ENCODE measurements around the gene KRTAP21-2.
"Not testable (repeated sequence)": the region's sequence is repeated elsewhere in the genome, so short reads cannot be mapped to it uniquely, and the experiment has no call there.

Gene KRTAP21-2
- 0 to 0.33 (median 0) reads per million in 17 experiments for total RNA-seq

DNA sequence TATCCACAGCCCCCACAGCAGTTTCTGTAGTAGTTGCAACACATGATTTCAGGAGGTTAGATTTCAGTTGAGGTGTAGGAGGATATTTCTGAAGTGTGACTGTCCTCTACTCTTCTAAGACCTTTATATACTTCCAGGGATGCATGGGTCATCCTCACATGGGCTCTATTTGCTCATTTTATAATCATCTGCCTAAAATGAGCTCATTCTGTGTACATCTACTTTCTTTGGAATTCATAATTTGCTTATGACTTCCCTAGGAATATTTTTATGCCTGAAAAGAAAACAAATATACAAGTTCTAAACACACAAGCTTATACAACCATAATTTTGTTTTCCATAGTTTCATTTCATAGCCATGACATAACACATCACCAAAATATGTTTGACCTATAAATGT lies at the start of gene KRTAP21-2:
TSS of gene KRTAP21-2 (minus strand) at position 101 of the 400 bp plus-strand sequence. CDS start at position 44, 57 bp downstream.
- DNase-seq = no peak

- no peak for DNase-seq
These were observed 46.7 kb upstream of the KRTAP21-2 start for GRCh38 chr21:30793581-30794314.

DNA sequence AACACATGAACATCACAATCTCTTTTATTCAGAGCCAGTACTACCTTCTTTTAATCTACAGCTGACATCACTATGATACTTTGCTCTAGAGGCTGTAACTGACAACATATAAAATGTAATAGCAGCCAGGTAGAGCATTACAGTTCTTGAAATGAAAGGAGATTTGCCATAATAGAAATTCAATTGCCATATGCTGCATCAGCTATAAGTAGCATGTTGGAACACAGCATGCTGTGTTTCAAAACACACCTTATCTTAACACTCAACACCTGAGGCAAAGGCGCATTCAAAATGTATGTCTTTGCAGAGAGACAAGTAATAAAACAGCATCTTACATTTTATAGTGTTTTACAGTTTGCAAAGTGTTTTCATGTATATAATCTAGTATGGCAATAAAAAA lies 32.2 kb upstream of the KRTAP21-2 start:
- DNase-seq = no peak

GRCh38 chr21:30769724-30770431 lies 22.8 kb upstream of the KRTAP21-2 start:
- no peak for DNase-seq

- DNase-seq = no peak
These were observed 13.7 kb upstream of the KRTAP21-2 start for GRCh38 chr21:30760776-30761175.

- DNase-seq = no peak
These were observed 11.2 kb upstream of the KRTAP21-2 start for GRCh38 chr21:30758306-30758705.

DNA sequence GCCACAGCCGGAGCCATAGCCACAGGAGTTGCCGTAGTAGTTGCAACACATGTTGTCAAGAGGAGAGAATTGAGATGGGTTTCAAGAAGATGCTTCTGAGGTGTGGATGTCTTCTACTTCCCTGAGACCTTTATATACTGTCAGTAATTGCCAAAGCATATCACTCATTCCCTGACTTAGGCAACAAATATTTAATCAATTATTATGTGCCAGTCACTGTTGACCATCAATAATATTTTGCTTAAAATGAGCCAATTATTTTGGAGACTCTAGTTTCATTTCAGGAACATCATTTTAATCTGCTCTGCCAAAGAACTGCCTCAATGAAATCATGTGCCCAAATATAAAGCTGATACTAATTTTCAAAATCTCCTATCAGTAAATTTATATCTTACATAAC lies 8.3 kb upstream of the KRTAP21-2 start, which contains the start of gene KRTAP21-1:
TSS of gene KRTAP21-1 (minus strand) at position 101 of the 400 bp plus-strand sequence. CDS start at position 51, 50 bp downstream.
- not testable (repeated sequence) for DNase-seq

DNA sequence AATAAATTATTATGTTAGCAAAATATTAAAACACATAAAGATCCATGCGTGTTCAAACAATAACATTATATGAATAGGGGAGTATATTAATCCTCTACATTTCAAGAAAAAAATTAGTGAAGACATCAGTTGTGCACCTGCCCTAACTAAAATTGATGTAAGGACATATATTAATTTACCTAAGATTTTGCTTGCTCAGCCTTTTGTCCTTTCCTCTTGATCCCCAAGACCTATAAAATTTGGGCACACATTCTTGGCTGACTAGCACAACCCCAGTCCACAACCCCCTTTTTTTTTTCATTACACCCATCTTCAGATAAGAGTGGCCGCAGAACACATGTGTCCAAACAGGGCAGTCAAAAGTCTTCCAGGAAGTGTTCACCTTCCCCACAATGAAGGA lies 6.6 kb downstream of the KRTAP21-2 start:
- DNase-seq = no peak

DNA sequence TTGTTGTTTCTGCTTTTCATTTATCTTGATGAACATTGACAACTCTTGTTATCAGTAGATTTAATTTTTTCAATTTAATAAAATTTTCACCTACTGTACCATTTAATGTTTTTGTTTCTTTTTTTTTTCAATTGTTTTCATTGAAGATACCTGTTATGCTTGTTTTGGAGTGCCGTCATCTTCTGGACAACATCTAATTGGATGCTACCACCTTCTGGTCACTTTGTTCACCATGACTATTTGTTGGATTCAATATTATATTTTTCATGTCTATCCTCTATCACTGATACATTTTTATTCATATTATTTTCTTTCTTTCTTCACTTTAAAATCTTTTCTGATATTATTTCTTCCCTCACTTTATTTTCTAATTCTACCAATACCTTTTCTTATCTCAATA lies 14.0 kb downstream of the KRTAP21-2 start:
- no peak for DNase-seq

DNA sequence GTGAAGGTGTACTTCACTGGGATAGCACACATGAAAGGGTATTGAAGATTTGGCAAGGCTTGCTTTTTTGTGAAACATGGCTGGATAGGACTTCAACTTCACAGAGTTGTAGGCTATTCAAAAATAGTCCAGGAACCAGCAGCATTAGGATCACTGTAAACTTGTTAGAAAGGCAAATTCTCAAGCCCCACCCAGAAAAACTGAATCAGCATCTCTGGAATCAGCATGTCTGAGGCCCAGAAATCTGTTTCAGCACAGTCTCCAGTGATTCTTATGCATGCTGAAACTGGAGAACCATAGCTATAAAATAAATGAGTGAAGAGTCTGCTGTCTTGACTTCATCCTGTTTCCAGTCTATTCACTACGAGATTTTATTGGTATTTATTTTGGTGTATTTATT lies 20.3 kb downstream of the KRTAP21-2 start:
- DNase-seq = no peak

GRCh38 chr21:30719401-30719800 lies 27.7 kb downstream of the KRTAP21-2 start:
- DNase-seq = no peak

- DNase-seq = no peak
These were observed 28.7 kb downstream of the KRTAP21-2 start, which contains the start of gene KRTAP21-3 for GRCh38 chr21:30718239-30718909. Gene KRTAP21-3 (minus strand): TSS chr21:30718777. CDS start chr21:30718759, 18 bp downstream.

GRCh38 chr21:30717105-30717504 lies 30.0 kb downstream of the KRTAP21-2 start:
- DNase-seq = no peak

GRCh38 chr21:30714946-30715345 lies 32.1 kb downstream of the KRTAP21-2 start:
- DNase-seq = no peak

- DNase-seq = no peak
These were observed 32.6 kb downstream of the KRTAP21-2 start for GRCh38 chr21:30714456-30714855.

DNA sequence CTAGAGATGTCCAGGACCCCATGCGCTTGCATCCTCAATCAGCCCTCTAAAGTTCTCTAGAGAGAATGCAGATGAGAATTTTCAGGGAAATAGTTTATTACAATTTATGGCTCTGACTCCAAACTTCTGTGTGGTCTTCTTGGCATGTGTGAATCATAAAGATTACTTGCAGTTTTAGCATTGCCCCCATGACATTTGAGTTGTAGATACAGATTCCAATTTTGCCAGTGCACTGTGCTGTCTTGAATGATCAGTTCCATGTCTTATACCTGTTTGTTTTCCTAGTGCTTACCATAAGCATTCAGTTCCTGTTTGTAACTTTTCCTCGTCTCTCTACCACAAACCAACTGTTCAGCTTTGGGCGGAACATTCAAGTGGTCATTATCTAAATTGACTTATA lies 33.3 kb downstream of the KRTAP21-2 start:
- DNase-seq = no peak

- no peak for DNase-seq
These were observed 36.6 kb downstream of the KRTAP21-2 start for GRCh38 chr21:30710499-30710898.

- no peak for DNase-seq
These were observed 39.6 kb downstream of the KRTAP21-2 start for GRCh38 chr21:30707409-30707808.
